Tibial nerve (tissue), 4 donors: ENCODE data around the gene GOLPH3. TPM values are rescaled to one million over a fixed set of nuclear protein-coding genes. Genes with fewer than 3 reads are reported as not detected.
A peak's percentile ranks its signal among the peaks of the same experiment; 100 is the strongest.
"Not testable (repeated sequence)": the region's sequence is repeated elsewhere in the genome, so short reads cannot be mapped to it uniquely, and the experiment has no call there.

Experiments
- DNase-seq, 2 donors: peaks; one replicate each; pipeline ENCODE4 v3.0.0-alpha.2; 2019; ENCODE audit warnings: low spot score in 2 of 2
- H3K27ac ChIP-seq, 4 donors: fragments of 200-600 bp; sonication (generic) in 3 of 4; one replicate each; pipeline ENCODE4 v1.5.1; 2017 to 2019; ENCODE audit warnings: mild to moderate bottlenecking in 1 of 4
- H3K27me3 ChIP-seq, 2 donors: fragments of 200-600 bp; sonication (generic) in 1 of 2; one replicate each; pipeline versions ENCODE4 v1.5.1 to v1.6.0; 2017 to 2019
- H3K36me3 ChIP-seq, 3 donors: fragments of 200-600 bp; sonication (generic); one replicate each; pipeline ENCODE4 v1.5.1; 2018 to 2019
- H3K4me1 ChIP-seq, 4 donors: fragments of 200-600 bp; sonication (generic) in 3 of 4; one replicate each; pipeline ENCODE4 v1.5.1; 2017 to 2019
- H3K4me3 ChIP-seq, 4 donors: fragments of 200-600 bp; sonication (generic) in 3 of 4; one replicate each; pipeline ENCODE4 v1.5.1; 2017 to 2019; ENCODE audit warnings: mild to moderate bottlenecking in 1 of 4, moderate library complexity in 1 of 4
- H3K9me3 ChIP-seq, 4 donors: fragments of 200-600 bp; sonication (generic) in 3 of 4; one replicate each; pipeline ENCODE4 v1.5.1; 2017 to 2019
- EP300 ChIP-seq, 2 donors: sonication (generic); formaldehyde crosslinking; IDR thresholded peaks; one replicate each; pipeline ENCODE4 v1.6.1; 2017; ENCODE audit warnings: antibody characterized with exemption in 2 of 2, mild to moderate bottlenecking in 1 of 2
- POLR2A ChIP-seq, 2 donors: fragments of 450-650 bp; IDR thresholded peaks; one replicate each; pipeline ENCODE4 v1.6.1; 2017; ENCODE audit warnings: antibody characterized with exemption in 2 of 2, mild to moderate bottlenecking in 2 of 2, moderate library complexity in 2 of 2
- WGBS, 2 donors: methylation state at CpG; one replicate each; pipeline ENCODE4 v1.1.5; 2018; 5-methylcytosine and 5-hydroxymethylcytosine counted together
- total RNA-seq, 4 donors: library from RNA; depleted of rRNA; stranded (reverse); fragments of >200 nt; gene quantifications; one replicate each; pipeline ENCODE4 v1.1.0, GENCODE V29; 2016
- TF ChIP-seq, protein P1 (sequence below), 5 experiments: fragments of 200-600 bp in 3 of 5; fragments of 450-650 bp in 2 of 5; sonication (generic) in 3 of 5; IDR thresholded peaks; one replicate each; pipeline ENCODE4 v1.5.1; 2016 to 2019; ENCODE audit warnings: antibody characterized with exemption in 5 of 5, mild to moderate bottlenecking in 3 of 5, moderate library complexity in 2 of 5

The GOLPH3 gene
- 100 to 1,000 TPM in 2 of 4 donors, 10 to 100 TPM in 2; 90.6 to 115 (median 102) TPM for total RNA-seq

DNA sequence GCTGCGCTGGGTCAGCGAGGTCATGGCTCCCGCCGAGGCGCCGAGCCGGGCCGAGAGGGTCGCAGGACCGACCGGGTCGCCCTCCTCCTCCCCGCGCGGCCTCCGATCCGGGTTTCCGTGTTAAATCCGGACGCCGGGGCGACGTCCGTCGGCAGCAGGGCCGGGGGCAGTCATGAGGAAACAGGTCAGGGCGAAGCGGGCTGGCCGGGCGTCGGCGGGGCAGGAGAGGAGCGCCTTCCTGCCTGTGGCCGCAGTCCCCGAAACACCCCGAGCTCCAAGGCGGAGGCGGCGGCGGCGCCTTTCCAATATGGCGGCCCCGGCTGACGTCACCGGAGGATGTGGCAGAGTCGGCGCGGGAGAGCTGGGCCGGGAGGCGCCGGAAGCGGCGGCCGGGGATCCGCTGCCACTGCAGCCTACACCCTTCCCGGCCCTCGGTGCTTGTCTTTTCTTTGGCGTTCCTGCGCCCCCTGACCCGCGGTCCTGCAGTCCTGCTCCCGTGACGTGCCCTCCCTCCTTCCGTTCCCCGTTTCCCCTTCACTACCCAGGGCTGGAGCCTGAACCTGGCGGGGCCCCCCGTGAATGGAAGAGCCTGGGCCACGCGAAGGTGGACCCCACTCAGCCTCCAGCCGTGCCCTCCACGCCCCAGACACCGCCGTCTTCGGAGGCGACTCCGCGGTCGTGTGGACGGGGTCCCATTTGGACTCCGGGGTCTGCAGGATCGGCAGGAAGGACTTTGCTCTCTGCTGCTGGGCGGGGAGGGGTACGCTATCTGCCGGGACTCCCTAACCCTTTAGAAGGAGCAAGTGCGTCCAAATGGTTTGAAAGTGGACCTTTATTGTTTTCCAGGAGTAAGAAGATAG, at the start of gene GOLPH3:
GOLPH3 (minus strand) TSS at position 309 of the 860 bp plus-strand sequence; CDS start at position 24, 285 bp downstream.
- Histone ChIP-seq H3K4me1 (peaks cover 0 to 45% (median 28%) of the 10 kb centered on the region in 4 donors), H3K9me3 (no peaks in the 10 kb centered on the region), H3K36me3 (peaks cover 0 to 7% (median 0%) of the 10 kb centered on the region in 3 donors), H3K27me3 (no peaks in the 10 kb centered on the region), H3K27ac (peak within 1 kb of the TSS; percentile 98 to 100 (median 99)), H3K4me3 (peak within 1 kb of the TSS; percentile 83 to 93 (median 91))
- TF ChIP-seq, protein P1, sequence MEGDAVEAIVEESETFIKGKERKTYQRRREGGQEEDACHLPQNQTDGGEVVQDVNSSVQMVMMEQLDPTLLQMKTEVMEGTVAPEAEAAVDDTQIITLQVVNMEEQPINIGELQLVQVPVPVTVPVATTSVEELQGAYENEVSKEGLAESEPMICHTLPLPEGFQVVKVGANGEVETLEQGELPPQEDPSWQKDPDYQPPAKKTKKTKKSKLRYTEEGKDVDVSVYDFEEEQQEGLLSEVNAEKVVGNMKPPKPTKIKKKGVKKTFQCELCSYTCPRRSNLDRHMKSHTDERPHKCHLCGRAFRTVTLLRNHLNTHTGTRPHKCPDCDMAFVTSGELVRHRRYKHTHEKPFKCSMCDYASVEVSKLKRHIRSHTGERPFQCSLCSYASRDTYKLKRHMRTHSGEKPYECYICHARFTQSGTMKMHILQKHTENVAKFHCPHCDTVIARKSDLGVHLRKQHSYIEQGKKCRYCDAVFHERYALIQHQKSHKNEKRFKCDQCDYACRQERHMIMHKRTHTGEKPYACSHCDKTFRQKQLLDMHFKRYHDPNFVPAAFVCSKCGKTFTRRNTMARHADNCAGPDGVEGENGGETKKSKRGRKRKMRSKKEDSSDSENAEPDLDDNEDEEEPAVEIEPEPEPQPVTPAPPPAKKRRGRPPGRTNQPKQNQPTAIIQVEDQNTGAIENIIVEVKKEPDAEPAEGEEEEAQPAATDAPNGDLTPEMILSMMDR (IDR thresholded peaks at IDR 0.05) = peak in 3 of 5 experiments; percentile 13 to 56 (median 41)
- TF ChIP-seq EP300 (IDR thresholded peaks at IDR 0.05) (peak; percentile 50 to 99), POLR2A (IDR thresholded peaks at IDR 0.05) (peak; percentile 86 to 97)
- peak; percentile 94 to 95 for DNase-seq
- WGBS, 2 donors = 0 to 1% methylated on average over 31 to 43 of the region's 85 CpGs

DNA sequence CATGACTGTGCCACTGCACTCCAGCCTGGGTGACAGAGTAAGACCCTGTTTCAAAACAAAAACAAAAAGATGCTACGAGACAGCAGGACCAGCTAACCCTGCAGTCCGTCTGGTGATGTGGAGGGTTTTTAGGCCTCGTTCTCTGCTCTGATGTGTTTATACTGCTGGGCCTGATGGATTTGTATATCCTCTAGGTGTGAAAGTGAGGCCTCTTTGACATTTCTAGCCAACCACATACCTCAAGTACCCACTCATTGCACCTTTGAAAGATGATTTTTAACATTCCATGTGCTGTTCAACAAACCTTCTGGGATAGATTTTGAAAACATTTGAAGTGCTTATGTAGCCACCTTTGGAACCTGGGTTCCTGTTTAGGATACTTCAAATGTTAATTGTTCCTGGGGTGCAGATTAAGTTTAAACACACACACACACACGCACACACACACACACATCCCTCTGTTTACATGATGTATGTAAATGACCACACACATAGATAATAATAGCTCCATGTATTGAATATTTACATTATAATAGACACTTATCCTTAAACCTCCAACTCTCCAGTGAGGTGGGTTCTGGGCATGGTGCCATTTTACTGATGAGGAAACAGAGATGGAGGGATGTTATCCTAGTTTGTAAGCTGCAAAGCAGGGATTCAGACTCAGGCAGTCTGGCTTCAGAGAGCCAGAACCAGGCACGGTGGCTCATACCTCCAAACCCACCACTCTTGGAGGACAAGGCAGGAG, 48.8 kb upstream of the GOLPH3 start:
- Histone ChIP-seq H3K4me3 (no peak overlapping the region), H3K36me3 (peaks cover 0 to 2% (median 0%) of the 10 kb centered on the region in 3 donors), H3K27ac (peak overlapping the region in 1 of 4 donors; percentile 65), H3K9me3 (no peaks in the 10 kb centered on the region), H3K4me1 (peaks cover 0 to 37% (median 19%) of the 10 kb centered on the region in 4 donors), H3K27me3 (no peaks in the 10 kb centered on the region)
- no peak for DNase-seq
- TF ChIP-seq EP300 (IDR thresholded peaks at IDR 0.05) (no peak), POLR2A (IDR thresholded peaks at IDR 0.05) (no peak)
- TF ChIP-seq, protein P1 (IDR thresholded peaks at IDR 0.05) = no peak
- WGBS, 2 donors = 90 to 93% methylated on average over 5 of the region's 5 CpGs

DNA sequence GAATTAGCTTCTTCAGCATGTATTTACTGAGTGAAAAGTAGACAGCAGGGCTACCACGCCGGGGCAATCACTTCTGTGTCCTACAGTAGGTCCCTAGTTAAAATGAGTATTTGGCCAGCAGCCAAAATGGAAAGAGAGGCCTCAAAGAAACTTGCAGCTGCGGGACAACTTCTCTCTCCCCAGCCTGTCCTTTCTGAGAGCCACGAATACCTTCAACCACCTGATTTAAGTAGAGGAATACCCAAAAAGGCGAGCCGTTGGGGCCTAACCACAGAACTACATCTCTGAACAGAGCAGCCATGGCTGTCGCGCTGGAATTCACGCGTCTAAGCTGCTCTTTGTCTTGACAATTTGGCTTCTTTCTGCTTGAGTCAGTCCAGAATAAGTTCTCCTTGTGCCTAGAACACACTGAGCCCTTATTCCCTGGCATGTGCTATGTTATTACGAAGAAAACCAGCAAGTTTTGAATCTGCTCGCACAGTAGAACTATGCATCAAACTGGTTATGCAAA, 43.8 kb upstream of the GOLPH3 start:
- no peak for TF ChIP-seq POLR2A (IDR thresholded peaks at IDR 0.05)
- peak; percentile 52 to 90 for TF ChIP-seq EP300 (IDR thresholded peaks at IDR 0.05)
- Histone ChIP-seq H3K4me3 (no peak overlapping the region), H3K36me3 (no peaks in the 10 kb centered on the region), H3K4me1 (peaks cover 0 to 32% (median 16%) of the 10 kb centered on the region in 4 donors), H3K27ac (peak overlapping the region; percentile 48 to 93 (median 86)), H3K27me3 (no peaks in the 10 kb centered on the region), H3K9me3 (no peaks in the 10 kb centered on the region)
- WGBS, 2 donors = 35 to 44% methylated on average over 12 of the region's 12 CpGs
- DNase-seq = peak in 1 of 2 donors; percentile 65

DNA sequence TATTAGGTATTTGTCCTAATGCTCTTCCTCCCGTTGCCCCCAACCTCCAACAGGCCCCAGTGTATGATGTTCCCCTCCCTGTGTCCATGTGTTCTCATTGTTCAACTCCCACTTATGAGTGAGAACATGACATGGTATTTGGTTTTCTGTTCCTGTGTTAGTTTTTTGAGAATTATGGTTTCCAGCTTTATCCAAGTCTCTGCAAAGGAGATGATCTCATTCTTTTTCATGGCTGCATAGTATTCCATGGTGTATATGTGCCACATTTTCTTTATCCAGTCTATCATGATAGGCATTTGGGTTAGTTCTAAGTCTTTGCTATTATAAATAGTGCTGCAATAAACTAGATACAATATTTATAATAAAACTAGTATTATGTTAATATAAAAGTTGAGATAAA, 40.2 kb upstream of the GOLPH3 start:
- H3K36me3 ChIP-seq, H3K9me3 ChIP-seq, H3K27me3 ChIP-seq, H3K27ac ChIP-seq, H3K4me3 ChIP-seq, DNase-seq: not testable (repeated sequence)
- 88% methylated on average over 1 of the region's 1 CpG for WGBS, 2 donors
- peaks cover 0 to 32% (median 16%) of the 10 kb centered on the region in 4 donors for H3K4me1 ChIP-seq

DNA sequence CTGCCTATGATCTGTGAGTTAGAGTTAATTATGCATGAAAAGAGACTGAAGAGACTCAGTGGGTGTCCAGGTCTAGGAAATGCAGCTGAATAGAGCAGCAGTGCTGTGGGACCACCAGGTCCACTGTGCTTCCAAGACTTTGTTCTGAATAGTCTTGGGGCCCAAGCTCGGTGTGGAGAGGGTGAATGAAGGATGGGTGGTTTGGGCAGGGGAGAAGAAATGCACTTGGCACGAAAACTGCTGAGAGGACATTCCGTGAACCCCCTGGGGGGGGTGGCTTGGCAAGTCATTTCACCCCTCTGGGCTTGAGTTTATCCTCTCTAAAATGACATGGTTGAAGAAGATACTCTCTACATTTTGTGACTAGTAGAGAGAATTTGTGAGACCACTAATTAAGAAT, 36.0 kb upstream of the GOLPH3 start:
- no peaks in the 10 kb centered on the region for H3K36me3 ChIP-seq
- DNase-seq = no peak
- no peak overlapping the region for H3K27ac ChIP-seq
- WGBS, 2 donors = 81 to 86% methylated on average over 3 of the region's 3 CpGs
- no peaks in the 10 kb centered on the region for H3K27me3 ChIP-seq
- TF ChIP-seq, protein P1 (IDR thresholded peaks at IDR 0.05) = no peak
- TF ChIP-seq EP300 (IDR thresholded peaks at IDR 0.05) (no peak), POLR2A (IDR thresholded peaks at IDR 0.05) (no peak)
- H3K4me3 ChIP-seq = no peak overlapping the region
- no peaks in the 10 kb centered on the region for H3K9me3 ChIP-seq
- no peaks in the 10 kb centered on the region for H3K4me1 ChIP-seq

DNA sequence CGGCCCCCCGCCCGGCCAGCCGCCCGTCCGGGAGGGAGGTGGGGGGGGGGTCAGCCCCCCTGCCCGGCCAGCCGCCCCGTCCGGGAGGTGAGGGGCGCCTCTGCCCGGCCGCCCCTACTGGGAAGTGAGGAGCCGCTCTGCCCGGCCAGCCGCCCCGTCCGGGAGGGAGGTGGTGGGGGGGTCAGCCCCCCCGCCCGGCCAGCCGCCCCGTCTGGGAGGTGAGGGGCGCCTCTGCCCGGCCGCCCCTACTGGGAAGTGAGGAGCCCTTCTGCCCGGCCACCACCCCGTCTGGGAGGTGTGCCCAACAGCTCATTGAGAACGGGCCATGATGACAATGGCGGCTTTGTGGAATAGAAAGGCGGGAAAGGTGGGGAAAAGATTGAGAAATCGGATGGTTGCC, 34.7 kb upstream of the GOLPH3 start:
- not testable (repeated sequence) for H3K4me3 ChIP-seq, DNase-seq, H3K27me3 ChIP-seq, H3K27ac ChIP-seq, H3K9me3 ChIP-seq, H3K4me1 ChIP-seq, H3K36me3 ChIP-seq
- WGBS, 2 donors = no CpG with 5 or more reads among the region's 31 CpGs
